Astrocyte of the spinal cord (primary cell): ENCODE results near the gene IGFALS.

Experiments used
- DNase-seq: peaks from one replicate; pipeline ENCODE4 v3.0.0; 2011; ENCODE audit warnings: low read depth, low spot score
- H3K4me3 ChIP-seq: 2 replicates; pipeline ENCODE4 v1.5.1; 2011; ENCODE audit warnings: low read depth, mild to moderate bottlenecking, low read length, moderate library complexity
- in situ Hi-C: cut with HindIII; loops from 2 replicates; pipeline ENCODE4 v1.10.0; 2017; ENCODE audit warnings: low sequenced_read_pairs
- TF ChIP-seq, protein P1 (sequence below): IDR thresholded peaks from 2 replicates; pipeline ENCODE4 v1.5.1; 2012; ENCODE audit warnings: low read depth, mild to moderate bottlenecking, low read length, inconsistent platforms

Gene IGFALS

DNA sequence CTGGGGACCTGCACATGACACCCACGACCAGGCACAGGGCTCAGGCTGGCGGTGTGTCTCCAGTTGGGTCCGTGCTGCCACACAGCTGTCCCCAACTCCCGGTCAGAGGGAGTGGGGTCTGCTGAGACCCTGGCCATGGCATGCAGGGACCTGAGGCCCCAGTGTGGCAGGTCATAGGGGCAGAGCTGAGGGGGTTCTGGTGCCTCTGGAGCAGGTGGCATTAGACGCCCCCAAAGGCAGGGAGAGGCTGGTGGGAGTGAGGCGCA, 6.5 kb downstream of the IGFALS start:
- H3K4me3 ChIP-seq = no peak overlapping the region
- in situ Hi-C loops = no loop called here
- DNase-seq = no peak
- TF ChIP-seq, protein P1, sequence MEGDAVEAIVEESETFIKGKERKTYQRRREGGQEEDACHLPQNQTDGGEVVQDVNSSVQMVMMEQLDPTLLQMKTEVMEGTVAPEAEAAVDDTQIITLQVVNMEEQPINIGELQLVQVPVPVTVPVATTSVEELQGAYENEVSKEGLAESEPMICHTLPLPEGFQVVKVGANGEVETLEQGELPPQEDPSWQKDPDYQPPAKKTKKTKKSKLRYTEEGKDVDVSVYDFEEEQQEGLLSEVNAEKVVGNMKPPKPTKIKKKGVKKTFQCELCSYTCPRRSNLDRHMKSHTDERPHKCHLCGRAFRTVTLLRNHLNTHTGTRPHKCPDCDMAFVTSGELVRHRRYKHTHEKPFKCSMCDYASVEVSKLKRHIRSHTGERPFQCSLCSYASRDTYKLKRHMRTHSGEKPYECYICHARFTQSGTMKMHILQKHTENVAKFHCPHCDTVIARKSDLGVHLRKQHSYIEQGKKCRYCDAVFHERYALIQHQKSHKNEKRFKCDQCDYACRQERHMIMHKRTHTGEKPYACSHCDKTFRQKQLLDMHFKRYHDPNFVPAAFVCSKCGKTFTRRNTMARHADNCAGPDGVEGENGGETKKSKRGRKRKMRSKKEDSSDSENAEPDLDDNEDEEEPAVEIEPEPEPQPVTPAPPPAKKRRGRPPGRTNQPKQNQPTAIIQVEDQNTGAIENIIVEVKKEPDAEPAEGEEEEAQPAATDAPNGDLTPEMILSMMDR = no peak

DNA sequence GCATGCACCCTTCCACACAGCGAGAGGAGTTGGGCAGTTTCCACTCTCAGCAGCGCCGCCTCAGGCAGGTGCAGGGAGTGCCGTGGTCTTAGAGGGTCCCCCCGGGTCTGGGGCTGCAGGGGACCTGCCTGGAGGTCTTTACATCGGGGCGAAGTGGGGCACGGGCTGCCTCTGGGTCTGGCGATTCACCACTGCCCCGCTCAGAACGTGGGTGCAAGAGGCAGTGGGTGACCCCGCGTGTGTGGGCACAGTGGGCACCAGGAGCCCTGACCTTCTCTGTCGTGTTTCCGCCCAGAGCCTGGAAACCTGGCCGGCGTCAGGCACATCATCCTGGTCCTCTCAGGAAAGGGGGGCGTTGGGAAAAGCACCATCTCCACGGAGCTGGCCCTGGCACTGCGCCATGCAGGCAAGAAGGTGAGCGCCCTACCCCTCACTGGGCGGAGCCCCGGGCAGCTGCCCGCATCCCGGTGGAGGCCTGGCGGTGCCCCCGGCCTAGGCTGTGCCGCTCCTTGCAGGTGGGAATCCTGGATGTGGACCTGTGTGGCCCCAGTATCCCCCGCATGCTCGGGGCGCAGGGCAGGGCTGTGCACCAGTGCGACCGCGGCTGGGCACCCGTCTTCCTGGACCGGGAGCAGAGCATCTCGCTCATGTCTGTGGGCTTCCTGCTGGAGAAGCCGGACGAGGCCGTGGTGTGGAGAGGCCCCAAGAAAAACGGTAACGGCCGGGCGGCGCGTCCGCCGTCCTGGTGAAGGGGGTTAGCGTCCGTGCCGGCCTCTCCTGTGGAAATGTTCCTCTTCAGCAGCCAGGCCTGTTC, 7.1 kb downstream of the IGFALS start:
- TF ChIP-seq, protein P1 = no peak
- in situ Hi-C loops = no loop called here
- DNase-seq = no peak
- no peak overlapping the region for H3K4me3 ChIP-seq

DNA sequence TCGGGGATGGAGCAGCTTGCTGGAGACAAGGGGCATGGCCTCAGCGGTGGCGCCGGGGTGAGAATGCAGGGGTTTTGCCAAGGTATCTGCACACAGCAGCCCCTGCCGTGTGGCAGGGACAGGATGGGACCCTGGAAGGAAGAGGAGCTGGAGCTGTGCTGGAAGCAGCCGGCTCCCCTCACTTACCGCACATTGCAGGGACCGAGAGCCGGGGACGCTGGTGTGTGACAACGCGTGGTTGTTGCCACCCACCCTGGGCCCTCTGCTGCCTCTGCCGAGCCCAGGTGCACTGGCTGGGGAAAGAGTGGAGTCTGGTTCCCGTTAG, 7.7 kb downstream of the IGFALS start:
- no peak overlapping the region for H3K4me3 ChIP-seq
- TF ChIP-seq, protein P1 = no peak
- DNase-seq = no peak
- in situ Hi-C loops = no loop called here

DNA sequence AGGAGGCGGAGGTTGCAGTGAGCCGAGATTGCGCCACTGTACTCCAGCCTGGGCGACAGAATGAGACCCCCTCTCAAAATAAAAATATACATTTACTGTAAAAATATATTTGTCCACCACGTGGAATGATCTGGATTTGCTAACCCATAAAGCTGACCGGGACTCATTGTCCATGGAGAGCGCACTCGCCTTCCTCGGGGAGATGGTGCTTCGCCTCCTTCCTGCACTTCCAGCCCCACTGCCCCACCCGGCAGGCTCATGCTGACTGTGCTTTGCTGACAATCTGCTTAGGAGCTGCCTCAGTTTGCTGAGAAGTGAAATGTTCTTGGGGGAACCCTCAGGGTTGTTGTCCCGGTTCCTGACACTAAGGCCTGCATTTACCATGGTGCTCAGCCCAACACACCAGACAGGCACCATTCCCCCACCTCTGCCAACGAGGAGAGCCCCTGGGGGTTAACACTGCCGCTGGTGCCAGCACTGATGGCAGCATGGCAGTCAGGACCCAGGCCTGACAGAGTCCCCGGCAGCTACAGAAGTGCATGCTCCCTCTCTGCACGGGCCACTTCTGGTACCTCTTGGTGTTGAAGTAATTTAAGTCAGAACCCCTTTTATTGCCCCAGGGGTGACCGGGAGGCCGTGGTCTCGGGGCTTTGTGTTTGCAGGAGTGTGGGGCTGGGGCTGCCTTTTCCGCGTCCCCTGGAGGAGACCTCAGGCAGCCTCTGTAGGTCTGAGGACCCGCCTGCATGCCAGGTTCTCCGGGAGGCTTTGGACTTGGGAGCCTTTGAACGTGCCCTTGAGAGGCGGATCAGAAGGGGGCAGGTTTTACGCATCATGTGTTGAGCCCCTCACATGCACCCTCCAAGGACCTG, 8.3 kb downstream of the IGFALS start:
- no peak for DNase-seq
- TF ChIP-seq, protein P1 = no peak
- in situ Hi-C loops = no loop called here
- no peak overlapping the region for H3K4me3 ChIP-seq

DNA sequence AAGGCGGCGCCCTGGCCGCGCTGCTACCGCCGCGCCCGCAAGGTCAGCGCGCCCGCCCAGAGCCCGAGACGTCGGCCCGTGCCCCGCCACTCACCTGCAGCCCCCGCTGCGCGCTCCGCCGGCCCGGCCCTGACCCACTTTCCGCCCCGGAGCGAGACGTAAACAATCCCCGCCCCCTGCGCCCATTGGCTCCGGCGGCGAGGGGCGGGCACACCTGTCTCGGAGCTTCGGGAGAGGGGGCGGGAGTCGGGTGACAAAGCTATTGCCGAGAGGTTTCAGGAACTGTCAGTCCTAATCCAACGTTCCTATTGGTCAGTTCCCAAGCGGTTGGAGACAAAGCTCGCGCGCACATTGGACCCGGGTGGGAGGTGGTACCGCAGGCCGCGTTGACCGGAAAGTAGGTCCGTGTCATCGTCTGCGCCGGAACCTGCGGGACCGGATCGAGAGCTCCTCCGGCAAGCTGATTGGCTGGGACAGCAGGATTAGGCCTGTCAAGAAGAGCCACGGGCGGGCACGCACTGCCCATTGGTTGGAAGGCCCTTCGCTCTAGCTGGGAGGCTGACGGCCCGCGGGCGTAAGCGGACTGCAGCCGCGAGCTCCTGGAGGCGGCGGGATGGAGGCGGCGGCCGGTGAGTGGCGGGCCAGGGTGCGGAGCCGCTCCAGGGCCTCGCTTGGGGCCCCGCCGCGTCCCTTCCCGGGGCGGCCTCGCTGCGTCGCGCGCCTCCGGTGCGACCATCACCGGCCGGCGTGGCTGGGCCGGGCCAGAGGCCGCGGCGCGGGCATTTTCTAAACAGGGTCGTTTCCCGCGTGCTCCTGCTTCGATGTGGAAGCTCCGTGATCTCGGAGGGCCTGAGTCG, 10.9 kb downstream of the IGFALS start, which contains the start of the genes NUBP2 and SPSB3:
NUBP2 (plus strand) TSS at position 553 of the 857 bp plus-strand sequence; CDS start at position 614, 61 bp downstream.
SPSB3 (minus strand) TSS at position 164 of the 857 bp plus-strand sequence. CDS start 1,088 bp downstream, outside the sequence.
- in situ Hi-C loops = no loop called here
- H3K4me3 ChIP-seq = peak within 1 kb of the TSS; percentile 89
- TF ChIP-seq, protein P1 = no peak
- DNase-seq = peak; percentile 100

DNA sequence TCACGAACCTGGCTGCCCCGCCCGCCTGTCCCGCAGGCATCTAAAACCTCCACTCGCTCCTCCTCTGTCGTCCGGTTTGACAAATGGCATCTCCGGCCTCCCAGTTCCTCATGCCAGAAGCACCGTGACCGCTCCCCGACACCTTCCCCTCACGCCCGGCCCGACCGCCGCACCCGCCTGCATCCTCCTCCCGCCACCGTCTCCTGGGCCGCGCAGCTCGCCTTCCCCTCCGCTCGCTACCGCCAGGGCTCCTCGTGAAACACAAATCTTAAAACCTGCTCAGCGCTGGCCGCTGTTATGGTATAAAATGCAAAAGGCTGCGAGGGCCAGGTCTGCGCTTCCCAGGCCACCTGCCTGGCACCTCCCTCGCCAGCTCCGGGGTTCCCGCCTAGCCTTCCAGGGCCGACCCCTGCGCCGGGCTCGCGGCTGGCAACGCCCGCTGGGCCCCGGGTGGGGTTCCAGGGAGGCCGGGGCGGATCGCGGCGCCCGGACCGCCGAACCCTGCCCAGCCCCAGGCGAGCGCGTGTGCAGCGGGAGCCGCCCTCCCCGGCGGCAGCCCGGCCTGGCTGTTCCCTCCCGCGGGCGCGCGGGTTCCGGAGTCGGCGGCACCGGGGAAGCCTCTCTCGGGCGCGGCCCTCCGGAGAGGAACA, 11.6 kb downstream of the IGFALS start:
- in situ Hi-C loops = no loop called here
- no peak for DNase-seq
- TF ChIP-seq, protein P1 = no peak
- peak overlapping the region; percentile 71 for H3K4me3 ChIP-seq
